ENCODE measurements around the gene ANKRD53. TPM values are rescaled to one million over a fixed set of nuclear protein-coding genes. Genes with fewer than 3 reads are reported as not detected.

ANKRD53 gene
- total RNA-seq (ENCODE audit: unreplicated experiment) = 0.56 TPM
- long read RNA-seq = 0 reads

GRCh38 chr2:70978341-70979179 is at the start of gene ANKRD53:
Gene ANKRD53, plus strand, starts transcription at chr2:70978630. Its CDS starts 16 bp downstream, at chr2:70978646.
- Mint-ChIP-seq H3K27ac (ENCODE audit: unreplicated experiment) (peak within 1 kb of the TSS; percentile 86), H3K9me3 (ENCODE audit: unreplicated experiment) (no peaks in the 10 kb centered on the region), H3K4me1 (ENCODE audit: unreplicated experiment) (peaks cover 13% of the 10 kb centered on the region), H3K4me3 (ENCODE audit: unreplicated experiment) (peak within 1 kb of the TSS; percentile 95), H3K27me3 (ENCODE audit: unreplicated experiment) (peaks cover 16% of the 10 kb centered on the region), H3K36me3 (ENCODE audit: low read depth, unreplicated experiment) (peaks cover 17% of the 10 kb centered on the region)
- TF ChIP-seq CTCF (IDR thresholded peaks at IDR 0.05; ENCODE audit: unreplicated experiment) = no peak
- peak; percentile 62 for DNase-seq (ENCODE audit: low spot score)

GRCh38 chr2:70930371-70931329 is 47.8 kb upstream of the ANKRD53 start:
- peaks cover 8% of the 10 kb centered on the region for H3K27me3 Mint-ChIP-seq (ENCODE audit: unreplicated experiment)
- H3K4me1 Mint-ChIP-seq (ENCODE audit: unreplicated experiment) = peaks cover 10% of the 10 kb centered on the region
- H3K36me3 Mint-ChIP-seq (ENCODE audit: low read depth, unreplicated experiment) = no peaks in the 10 kb centered on the region
- no peaks in the 10 kb centered on the region for H3K9me3 Mint-ChIP-seq (ENCODE audit: unreplicated experiment)
- H3K27ac Mint-ChIP-seq (ENCODE audit: unreplicated experiment) = no peak overlapping the region
- no peak overlapping the region for H3K4me3 Mint-ChIP-seq (ENCODE audit: unreplicated experiment)
- no peak for DNase-seq (ENCODE audit: low spot score)
- TF ChIP-seq CTCF (IDR thresholded peaks at IDR 0.05; ENCODE audit: unreplicated experiment) = no peak

GRCh38 chr2:70931376-70932000 is 46.9 kb upstream of the ANKRD53 start:
- peaks cover 12% of the 10 kb centered on the region for H3K27me3 Mint-ChIP-seq (ENCODE audit: unreplicated experiment)
- no peak for DNase-seq (ENCODE audit: low spot score)

GRCh38 chr2:70932631-70933230 is 45.7 kb upstream of the ANKRD53 start:
- Mint-ChIP-seq H3K4me1 (ENCODE audit: unreplicated experiment) (peaks cover 9% of the 10 kb centered on the region), H3K27me3 (ENCODE audit: unreplicated experiment) (peaks cover 16% of the 10 kb centered on the region), H3K36me3 (ENCODE audit: low read depth, unreplicated experiment) (no peaks in the 10 kb centered on the region), H3K4me3 (ENCODE audit: unreplicated experiment) (no peak overlapping the region), H3K9me3 (ENCODE audit: unreplicated experiment) (no peaks in the 10 kb centered on the region), H3K27ac (ENCODE audit: unreplicated experiment) (no peak overlapping the region)
- no peak for TF ChIP-seq CTCF (IDR thresholded peaks at IDR 0.05; ENCODE audit: unreplicated experiment)
- DNase-seq (ENCODE audit: low spot score) = no peak

More at GRCh38 chr2:70931376-70932000, 46.9 kb upstream of the ANKRD53 start:
- H3K9me3 Mint-ChIP-seq (ENCODE audit: unreplicated experiment) = no peaks in the 10 kb centered on the region
- H3K4me1 Mint-ChIP-seq (ENCODE audit: unreplicated experiment) = peaks cover 9% of the 10 kb centered on the region
- TF ChIP-seq CTCF (IDR thresholded peaks at IDR 0.05; ENCODE audit: unreplicated experiment) = no peak
- H3K36me3 Mint-ChIP-seq (ENCODE audit: low read depth, unreplicated experiment) = no peaks in the 10 kb centered on the region
- no peak overlapping the region for H3K4me3 Mint-ChIP-seq (ENCODE audit: unreplicated experiment)
- H3K27ac Mint-ChIP-seq (ENCODE audit: unreplicated experiment) = no peak overlapping the region
